ENCODE measurements around the gene EEF2K.

The EEF2K gene

GRCh38 chr16:22336581-22336980 is 130.5 kb downstream of the EEF2K start:
- DNase-seq (ENCODE audit: low read depth) = no peak

- no peak for DNase-seq (ENCODE audit: low read depth)
Observed at GRCh38 chr16:22337045-22337444, 131.0 kb downstream of the EEF2K start.

- no peak for DNase-seq (ENCODE audit: low read depth)
Observed at GRCh38 chr16:22337849-22338635, 132.0 kb downstream of the EEF2K start.
